VCaP (cell line): ENCODE measurements around the gene DIS3L2.
"Not testable (repeated sequence)": the region's sequence is repeated elsewhere in the genome, so short reads cannot be mapped to it uniquely, and the experiment has no call there.

Source experiments
- H3K27ac ChIP-seq: fragments of 450-650 bp; 2 replicates; pipeline ENCODE4 v1.5.1; 2017
- CTCF ChIP-seq: fragments of 450-650 bp; conservative IDR thresholded peaks from 2 replicates; pipeline ENCODE4 v1.5.1; 2017; ENCODE audit warnings: mild to moderate bottlenecking, moderate library complexity

Gene DIS3L2

GRCh38 chr2:232353660-232354059 lies 392.1 kb downstream of the DIS3L2 start:
- no peak overlapping the region for H3K27ac ChIP-seq
- TF ChIP-seq CTCF, result no peak

DNA sequence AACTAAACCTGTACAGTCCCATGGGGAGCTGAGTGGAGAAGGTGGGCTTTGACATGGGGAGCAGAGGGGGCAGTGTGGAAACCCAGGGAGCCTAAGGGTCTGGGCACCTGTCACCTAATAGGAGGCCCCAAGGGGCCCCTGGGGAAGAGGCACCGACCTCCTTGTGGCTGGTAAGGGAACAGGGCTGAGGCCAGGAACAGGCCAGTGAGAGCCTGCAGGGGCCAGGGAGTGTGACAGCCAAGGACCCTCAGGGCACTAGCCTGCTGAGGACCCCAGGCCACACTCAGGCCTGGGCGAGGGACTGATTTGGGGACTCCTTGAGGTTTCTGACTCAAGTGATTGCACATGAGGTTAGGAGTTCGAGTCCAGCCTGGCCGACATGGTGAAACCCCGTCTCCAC lies 392.6 kb downstream of the DIS3L2 start:
- TF ChIP-seq CTCF, result no peak
- no peak overlapping the region for H3K27ac ChIP-seq

DNA sequence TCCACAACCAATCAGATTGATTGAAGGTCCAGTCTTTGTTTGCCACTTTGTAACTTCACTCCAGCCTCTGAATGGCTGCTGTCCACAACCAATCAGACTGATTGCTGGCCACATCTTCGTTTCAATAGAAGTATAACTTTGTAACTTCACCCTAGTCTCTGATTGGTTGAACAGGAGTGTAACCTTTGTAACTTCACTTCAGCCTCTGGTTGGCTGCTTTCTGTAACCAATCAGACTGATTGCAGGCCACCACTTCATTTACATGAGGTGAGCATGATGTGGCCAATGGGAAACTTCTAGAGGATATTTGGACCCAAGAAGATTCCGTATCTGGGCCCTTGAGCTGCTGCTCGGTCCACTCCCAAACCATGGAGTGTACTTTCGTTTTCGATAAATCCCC lies 400.1 kb downstream of the DIS3L2 start:
- H3K27ac ChIP-seq, result no peak overlapping the region
- TF ChIP-seq CTCF, result no peak

DNA sequence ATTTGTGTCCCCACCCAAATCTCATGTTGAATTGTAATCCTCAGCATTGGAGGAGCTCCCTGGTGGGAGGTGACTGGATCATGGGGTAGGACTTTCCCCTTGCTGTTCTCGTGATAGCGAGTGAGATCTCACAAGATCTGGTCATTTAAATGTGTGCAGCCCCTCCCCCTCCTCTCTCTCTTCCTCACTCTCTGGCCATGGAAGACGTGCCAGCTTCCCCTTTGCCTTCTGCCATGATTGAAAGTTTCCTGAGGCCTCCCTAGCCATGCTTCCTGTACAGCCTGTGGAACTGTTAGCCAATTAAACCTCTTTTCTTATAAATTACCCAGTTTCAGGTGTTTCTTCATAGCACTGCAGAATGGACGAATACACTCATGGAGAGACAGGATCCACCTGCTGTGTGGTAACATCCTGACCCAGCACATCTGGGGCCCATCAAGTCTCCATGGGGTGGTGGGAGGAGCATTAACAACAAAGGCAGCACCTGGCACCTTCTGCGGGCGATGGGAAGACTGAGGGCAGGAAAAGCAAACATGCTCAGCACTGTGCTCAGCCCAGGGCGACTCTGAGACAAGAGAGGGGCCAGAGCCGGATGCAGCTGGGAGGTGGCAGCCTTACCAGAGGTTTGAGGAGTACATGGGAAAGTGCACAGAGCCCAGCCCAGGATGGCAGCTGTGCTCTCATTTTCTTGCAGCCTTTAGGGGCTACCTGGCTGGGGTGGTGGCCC lies 400.8 kb downstream of the DIS3L2 start:
- no peak overlapping the region for H3K27ac ChIP-seq
- no peak for TF ChIP-seq CTCF

DNA sequence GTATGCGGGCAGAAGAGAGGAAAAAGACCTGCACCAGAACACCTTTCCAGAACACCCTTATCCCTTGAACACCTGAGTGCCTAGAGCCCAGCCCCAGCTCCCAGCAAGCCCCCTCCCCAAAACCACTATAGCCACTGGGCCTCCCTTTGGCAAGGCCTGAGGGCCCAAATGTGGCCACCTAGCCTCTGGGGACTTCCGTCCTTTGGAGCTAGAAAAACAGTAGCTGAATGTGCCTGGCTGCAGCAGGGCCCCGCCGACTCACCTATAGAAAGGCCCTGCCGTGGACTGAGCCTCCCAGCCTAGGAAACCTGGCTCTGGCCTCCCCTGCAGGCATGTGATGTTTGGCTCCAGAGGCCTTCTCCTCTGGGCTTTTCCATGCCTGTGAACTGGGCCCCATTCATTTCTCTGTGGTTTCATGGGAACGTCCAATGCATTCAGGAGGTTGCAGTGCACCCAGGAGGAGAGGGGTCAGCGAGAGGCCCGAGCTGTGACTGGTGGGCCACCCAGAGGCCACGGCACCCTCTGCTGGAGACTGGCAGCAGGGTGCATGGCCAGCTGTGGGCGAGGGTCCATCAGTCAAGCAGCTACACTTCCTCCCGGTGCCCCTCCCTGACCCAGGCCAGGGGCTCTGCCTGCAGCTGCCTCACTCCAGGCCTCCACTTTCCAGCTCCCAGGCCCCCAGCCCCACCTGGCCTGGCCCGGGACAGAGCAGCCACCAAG lies 401.7 kb downstream of the DIS3L2 start:
- H3K27ac ChIP-seq, result not testable (repeated sequence)

- TF ChIP-seq CTCF, result no peak
- no peak overlapping the region for H3K27ac ChIP-seq
These were observed 402.5 kb downstream of the DIS3L2 start for GRCh38 chr2:232363784-232364615.

- not testable (repeated sequence) for H3K27ac ChIP-seq
These were observed 403.5 kb downstream of the DIS3L2 start for GRCh38 chr2:232364806-232365594.
